Esophagus squamous epithelium (tissue), 4 donors: Measurements from ENCODE around the gene SLC16A7.

ENCODE experiments used
- CTCF ChIP-seq, 6 experiments: fragments of 450-650 bp in 4 of 6; fragments of 200-600 bp in 2 of 6; sonication (generic) in 2 of 6; IDR thresholded peaks; one replicate each; pipeline ENCODE4 v1.5.1; 2016 to 2019; ENCODE audit warnings: antibody characterized with exemption in 6 of 6, mild to moderate bottlenecking in 4 of 6, moderate library complexity in 4 of 6
- POLR2A ChIP-seq, 4 donors: fragments of 450-650 bp; IDR thresholded peaks; one replicate each; pipeline ENCODE4 v1.6.1; 2017; ENCODE audit warnings: antibody characterized with exemption in 4 of 4, mild to moderate bottlenecking in 4 of 4, moderate library complexity in 3 of 4

- TF ChIP-seq POLR2A (IDR thresholded peaks at IDR 0.05): no peak
- TF ChIP-seq CTCF (IDR thresholded peaks at IDR 0.05): no peak
These were observed 237.6 kb downstream of the SLC16A7 start for GRCh38 chr12:59833408-59833807.
